Measurements from ENCODE around the gene IGFN1.

Gene IGFN1

GRCh38 chr1:201185527-201186128 lies 5.0 kb upstream of the IGFN1 start:
- no peak for DNase-seq

DNA sequence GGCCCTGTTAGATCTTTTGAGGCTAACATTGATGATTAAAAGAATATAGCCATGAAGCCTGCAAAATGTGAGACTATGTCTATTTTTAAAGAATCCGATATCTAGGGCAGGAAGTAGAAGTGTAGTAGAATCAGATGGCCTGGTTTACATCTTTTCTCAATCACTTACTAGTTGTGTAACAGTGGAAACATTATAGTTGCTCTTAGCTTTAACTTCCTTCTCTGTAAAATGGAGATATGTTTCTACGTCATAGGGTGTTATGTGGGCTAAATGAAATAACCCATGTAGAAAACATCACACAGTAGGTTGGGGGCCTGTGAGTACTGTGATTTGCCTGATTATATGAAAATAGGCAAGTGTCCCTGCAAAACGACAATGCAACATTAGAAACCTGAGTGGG lies 4.4 kb upstream of the IGFN1 start:
- DNase-seq: no peak

DNA sequence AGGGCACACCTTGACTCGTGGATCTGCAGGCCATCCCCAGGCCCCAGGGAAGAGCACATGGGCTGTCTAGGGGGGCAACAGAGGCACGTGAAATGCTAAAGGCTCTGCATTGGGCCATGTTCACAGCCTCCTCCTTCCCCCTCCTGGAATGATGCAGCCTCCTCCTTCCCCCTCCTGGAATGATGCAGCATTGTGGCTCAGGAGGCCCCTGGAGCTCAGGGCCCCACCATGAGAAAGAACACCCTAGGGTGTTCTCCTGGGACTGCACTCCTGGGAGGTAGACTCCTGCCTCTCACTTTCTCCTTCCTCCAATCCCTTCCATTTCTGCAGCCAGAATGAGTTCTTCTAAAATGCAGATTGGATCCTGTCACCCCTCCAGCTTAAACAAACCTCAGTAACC lies 1.5 kb upstream of the IGFN1 start:
- no peak for DNase-seq

- no peak for DNase-seq
These were observed 619 bp upstream of the IGFN1 start for GRCh38 chr1:201190005-201190404.

DNA sequence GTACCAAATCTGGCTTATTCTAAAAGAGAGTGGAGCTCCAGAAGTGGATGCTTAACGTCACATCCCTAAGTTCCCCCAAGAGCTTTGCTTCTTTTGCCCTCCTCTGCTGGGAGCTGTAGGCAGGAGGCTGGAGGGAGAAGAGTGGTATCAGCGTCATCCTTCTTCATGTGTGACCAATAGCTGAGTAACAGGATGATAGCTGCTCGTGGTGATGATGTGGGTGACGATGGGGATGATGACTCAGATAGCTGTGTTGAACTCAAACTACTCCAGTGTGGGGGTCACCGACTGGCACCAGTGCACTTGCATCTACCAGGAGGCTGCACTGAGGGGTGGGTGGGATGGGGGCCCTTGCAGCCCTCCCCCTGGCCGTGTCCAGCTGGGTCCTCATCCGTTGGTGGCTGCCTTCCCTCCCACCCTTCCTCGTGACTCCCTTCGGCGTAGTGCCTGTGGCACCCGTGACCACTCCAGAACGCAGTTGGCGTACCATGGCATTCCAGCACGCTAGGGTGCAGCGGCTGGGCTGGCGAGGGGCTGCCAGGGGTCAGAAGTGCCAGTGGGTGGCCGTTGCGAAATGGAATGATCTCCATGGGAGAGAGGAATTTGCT lies 1.1 kb downstream of the IGFN1 start:
- no peak for DNase-seq

GRCh38 chr1:201192261-201192788 lies 1.7 kb downstream of the IGFN1 start:
- no peak for DNase-seq

- no peak for DNase-seq
These were observed 3.4 kb downstream of the IGFN1 start for GRCh38 chr1:201194046-201194445.

- no peak for DNase-seq
These were observed 8.0 kb downstream of the IGFN1 start for GRCh38 chr1:201198598-201198997.

DNA sequence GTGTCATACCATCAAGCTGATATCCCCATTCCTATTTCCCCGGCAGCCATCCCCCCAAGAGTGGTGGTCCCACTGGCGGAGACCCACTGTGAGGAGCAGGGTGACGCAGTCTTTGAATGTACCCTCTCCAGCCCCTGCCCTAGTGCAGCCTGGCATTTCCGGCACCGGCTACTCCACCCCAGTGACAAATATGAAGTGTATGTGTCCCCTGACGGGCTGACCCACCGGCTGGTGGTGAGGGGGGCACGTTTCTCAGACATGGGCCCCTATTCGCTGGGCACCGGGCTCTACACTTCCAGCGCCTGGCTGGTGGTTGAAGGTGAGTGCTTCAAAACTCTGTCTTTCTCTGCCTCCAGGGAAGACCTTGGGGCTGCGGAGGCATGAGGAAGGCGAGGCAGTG lies 14.4 kb downstream of the IGFN1 start:
- no peak for DNase-seq

- DNase-seq: no peak
These were observed 15.6 kb downstream of the IGFN1 start for GRCh38 chr1:201206176-201206575.

DNA sequence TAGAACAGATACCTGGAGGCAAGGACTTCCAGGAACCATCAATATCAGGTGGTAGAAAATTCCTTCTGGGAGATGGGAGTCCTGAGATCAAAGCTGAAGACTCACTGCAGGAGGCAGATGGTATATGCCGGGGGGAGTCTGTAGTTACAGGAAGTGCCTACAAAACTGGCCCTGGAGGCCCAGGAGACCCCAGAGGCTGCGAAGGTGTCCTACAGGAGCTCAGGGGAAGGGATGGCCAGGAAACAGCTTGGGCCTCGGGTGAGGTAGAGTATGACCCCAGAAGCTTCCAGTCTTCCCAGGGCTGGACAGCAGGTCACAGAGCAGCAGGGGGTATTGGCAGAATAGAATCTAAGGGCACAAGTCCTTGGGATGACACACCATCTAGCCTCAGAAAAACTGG lies 16.4 kb downstream of the IGFN1 start:
- no peak for DNase-seq

DNA sequence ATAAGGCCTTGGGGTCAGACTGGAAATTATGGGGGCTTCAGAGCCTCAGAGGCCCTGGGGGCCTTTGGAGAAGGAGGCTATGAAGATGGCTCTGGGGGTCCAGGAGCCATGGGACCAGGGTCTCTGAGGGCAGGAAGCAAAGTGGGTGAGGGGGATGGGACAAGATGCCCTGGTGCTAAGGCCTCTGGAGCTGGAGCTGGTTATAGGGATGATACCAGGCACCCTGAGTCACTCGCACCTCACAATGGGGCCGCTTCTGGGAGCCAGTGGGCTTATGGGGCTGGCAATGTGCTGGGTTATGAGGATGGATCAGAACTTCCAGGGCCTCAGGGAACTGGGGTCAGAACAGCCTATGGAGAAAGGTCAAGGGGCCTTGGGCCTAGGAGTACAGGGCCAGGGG lies 17.6 kb downstream of the IGFN1 start:
- DNase-seq: no peak

- DNase-seq: no peak
These were observed 21.4 kb downstream of the IGFN1 start for GRCh38 chr1:201212056-201212455.

DNA sequence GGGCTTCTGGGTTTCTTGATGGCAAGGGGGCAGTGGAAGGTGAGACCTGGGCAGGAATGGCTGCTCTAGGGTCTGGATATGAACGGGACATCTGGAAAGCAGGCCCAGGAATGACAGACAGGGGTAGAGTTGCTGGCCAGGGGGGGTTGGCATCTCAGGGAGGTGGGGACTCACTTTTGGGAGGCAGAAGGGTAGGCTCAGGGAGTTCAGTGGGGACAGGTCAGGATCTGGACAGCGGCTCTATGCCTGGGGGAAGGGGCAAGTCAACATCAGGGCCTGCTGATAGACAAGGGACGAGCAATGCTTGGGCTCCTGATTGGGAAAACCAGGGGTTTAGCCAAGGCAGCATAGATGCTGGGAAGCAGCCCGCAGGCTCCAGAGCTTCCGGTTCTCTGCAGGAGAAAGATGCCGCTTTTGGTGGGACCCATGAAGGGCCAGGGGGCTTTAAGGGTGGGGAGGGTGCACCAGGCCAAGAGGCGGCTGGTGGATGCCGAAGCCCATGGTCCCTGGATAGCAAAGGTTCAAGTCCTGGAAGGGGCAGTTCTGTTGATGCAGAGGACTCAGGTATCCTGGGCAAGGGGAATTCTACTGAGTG lies 21.9 kb downstream of the IGFN1 start:
- no peak for DNase-seq

DNA sequence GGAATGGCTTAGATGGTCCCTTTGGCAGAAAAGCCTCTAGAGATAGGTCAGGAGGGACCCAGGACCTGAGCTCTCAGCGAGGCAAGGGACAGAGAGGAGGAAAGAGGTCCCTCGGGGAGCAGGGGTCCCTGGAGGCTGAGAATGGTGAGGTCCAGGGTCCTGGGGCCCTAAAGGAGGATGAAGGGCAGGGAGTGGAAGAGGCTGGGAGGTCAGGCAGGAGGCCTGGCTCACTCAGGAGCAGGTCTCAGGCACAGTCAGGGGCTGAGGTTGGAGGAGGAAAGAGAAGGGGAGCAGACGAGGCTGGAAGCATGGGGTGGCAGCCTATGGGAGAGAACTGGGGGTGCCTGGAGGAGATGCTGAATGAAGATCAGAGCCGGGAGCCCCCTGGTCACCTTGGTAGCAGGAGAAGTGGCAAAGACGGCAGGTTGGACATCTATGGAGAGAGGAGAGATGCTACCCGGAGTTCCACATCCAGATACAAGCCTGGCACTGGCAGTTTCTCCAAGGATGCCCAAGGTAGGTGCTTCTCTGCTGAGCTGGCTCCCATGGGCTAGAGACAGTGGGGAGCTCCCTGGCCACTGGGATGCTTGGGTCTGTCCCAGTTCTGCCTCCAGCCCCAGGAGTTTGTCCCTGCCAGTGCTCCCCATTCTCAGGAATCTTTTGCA lies 22.6 kb downstream of the IGFN1 start:
- no peak for DNase-seq

GRCh38 chr1:201213926-201214325 lies 23.3 kb downstream of the IGFN1 start:
- no peak for DNase-seq

- no peak for DNase-seq
These were observed 23.8 kb downstream of the IGFN1 start for GRCh38 chr1:201214461-201214860.

DNA sequence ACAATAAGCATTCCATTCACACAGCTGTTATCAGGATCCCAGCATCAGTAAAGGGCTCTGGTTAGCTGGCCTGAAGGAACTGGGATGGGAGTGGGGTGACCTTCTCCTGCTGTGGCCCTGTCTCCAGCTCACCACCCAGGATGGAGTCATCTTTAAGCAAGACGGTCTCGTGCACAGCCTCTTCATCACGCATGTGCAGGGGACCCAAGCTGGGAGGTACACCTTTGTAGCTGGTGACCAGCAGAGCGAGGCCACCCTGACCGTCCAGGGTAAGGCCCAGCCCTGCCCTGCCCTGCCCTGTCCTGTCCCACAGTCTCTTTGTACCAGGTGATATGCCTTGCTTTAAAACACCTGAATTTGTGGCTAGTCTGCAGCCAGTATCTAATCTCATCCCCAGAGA lies 24.3 kb downstream of the IGFN1 start:
- DNase-seq: no peak

DNA sequence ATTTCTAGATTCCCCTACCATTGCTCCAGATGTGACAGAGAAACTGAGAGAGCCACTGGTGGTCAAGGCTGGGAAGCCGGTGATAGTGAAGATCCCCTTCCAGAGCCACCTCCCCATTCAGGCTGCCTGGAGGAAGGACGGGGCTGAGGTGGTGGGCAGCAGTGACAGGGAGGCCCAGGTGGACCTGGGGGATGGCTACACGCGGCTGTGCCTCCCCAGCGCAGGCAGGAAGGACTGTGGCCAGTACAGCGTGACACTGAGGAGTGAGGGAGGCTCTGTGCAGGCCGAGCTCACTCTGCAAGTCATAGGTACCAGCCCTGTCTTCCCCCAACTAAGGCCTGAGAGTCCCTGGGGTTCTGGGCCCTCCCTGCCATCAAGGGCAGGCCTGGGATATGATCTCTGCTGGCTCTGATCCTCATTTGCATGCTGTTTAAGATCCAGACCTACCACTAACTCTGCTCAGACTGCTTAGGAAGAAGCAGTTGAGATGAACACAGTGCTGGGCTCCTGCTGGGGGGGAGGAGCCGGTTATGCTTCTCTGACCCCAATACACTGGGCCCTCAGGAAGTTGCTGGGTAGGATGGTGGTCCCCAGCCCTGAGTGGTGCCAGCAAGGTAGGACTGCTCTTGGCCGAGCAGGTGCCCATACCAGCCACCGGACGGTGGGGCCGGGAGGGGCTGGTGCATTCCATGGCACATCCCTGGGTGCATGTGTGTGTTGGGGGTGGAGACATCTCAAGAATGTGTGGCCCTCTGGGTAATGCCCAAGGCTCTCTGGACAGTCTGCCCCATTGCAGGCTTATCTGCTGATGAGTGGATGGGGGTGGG lies 25.1 kb downstream of the IGFN1 start:
- no peak for DNase-seq

- no peak for DNase-seq
These were observed 25.9 kb downstream of the IGFN1 start for GRCh38 chr1:201216395-201217085.

DNA sequence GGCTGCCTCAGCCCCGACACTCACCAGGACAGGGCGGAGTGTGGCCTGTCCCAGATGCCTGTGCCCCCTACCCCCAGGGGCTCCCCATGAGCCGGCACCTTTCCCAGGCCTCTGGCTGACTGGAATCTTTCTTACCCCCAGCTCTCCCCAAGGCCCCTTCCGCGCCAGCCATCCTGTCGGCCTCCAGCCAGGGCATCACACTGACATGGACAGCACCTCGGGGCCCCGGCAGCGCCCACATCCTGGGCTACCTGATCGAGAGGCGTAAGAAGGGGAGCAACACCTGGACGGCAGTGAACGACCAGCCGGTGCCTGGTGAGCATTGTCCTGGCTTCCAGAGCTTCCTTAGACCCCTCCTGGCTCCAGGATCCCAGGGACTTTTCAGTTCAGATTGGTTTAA lies 26.5 kb downstream of the IGFN1 start:
- no peak for DNase-seq

DNA sequence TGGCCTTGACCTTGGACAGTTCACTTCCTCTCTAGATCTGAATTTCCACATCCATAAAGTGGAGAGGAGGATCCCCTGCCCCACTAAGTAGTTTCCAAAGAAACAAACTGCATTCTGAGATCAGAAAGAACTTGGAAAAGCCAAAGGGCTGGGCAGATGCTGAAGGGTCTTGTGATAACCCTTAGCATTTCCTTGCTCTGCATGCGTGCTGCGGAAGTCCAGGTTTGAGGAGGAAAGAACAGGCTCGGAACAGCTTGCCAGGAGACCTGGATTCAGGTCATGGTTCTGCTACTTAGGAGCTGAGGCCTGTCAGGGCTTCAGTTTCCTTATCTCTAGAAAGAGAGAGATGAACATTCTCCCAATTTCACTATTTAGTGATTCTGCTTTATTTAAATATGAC lies 27.2 kb downstream of the IGFN1 start:
- DNase-seq: no peak

Data from T-helper 9 cell (primary cell).